SU-DHL-6 (cell line): ENCODE results near the gene B3GALNT1.

ENCODE experiments used
- EZH2phosphoT487 ChIP-seq: fragments of 200-600 bp; sonication (generic), shearing (Covaris generic); conservative IDR thresholded peaks from 2 replicates; pipeline ENCODE4 v1.6.1; 2018; ENCODE audit warnings: mild to moderate bottlenecking, antibody characterized with exemption, low read length, moderate library complexity, mixed read lengths
- TF ChIP-seq, protein P1 (sequence below): fragments of 200-600 bp; sonication (generic); IDR thresholded peaks from one replicate; pipeline ENCODE4 v1.5.1; 2017; ENCODE audit warnings: antibody characterized with exemption, mild to moderate bottlenecking, low read length, moderate library complexity; ENCODE audit not compliant: insufficient read depth, poor library complexity, severe bottlenecking

- TF ChIP-seq, protein P1, sequence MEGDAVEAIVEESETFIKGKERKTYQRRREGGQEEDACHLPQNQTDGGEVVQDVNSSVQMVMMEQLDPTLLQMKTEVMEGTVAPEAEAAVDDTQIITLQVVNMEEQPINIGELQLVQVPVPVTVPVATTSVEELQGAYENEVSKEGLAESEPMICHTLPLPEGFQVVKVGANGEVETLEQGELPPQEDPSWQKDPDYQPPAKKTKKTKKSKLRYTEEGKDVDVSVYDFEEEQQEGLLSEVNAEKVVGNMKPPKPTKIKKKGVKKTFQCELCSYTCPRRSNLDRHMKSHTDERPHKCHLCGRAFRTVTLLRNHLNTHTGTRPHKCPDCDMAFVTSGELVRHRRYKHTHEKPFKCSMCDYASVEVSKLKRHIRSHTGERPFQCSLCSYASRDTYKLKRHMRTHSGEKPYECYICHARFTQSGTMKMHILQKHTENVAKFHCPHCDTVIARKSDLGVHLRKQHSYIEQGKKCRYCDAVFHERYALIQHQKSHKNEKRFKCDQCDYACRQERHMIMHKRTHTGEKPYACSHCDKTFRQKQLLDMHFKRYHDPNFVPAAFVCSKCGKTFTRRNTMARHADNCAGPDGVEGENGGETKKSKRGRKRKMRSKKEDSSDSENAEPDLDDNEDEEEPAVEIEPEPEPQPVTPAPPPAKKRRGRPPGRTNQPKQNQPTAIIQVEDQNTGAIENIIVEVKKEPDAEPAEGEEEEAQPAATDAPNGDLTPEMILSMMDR, result no peak
- no peak for TF ChIP-seq EZH2phosphoT487
Observed at GRCh38 chr3:161149529-161149928, 44.4 kb upstream of the B3GALNT1 start.
